Measurements from ENCODE around the gene ZNF214. TPM values are rescaled to one million over a fixed set of nuclear protein-coding genes. Genes with fewer than 3 reads are reported as not detected.

ZNF214 gene
- total and polyA plus RNA-seq, 9 donors: 1.5 to 3.4 (median 2.5) TPM

- Histone ChIP-seq H3K36me3 (ENCODE audit: control insufficient read depth, insufficient read depth, low read length) (no peaks in the 10 kb centered on the region), H3K27ac (ENCODE audit: low read length) (no peak overlapping the region), H3K4me1 (ENCODE audit: control insufficient read depth, insufficient read depth, low read length) (no peaks in the 10 kb centered on the region), H3K27me3 (ENCODE audit: control insufficient read depth, insufficient read depth, low read length) (no peaks in the 10 kb centered on the region), H3K4me3 (ENCODE audit: low read length) (no peak overlapping the region), H3K9me3 (replicated peaks; ENCODE audit: control insufficient read depth, low read depth, low read length) (no peaks in the 10 kb centered on the region)
- WGBS (ENCODE audit: insufficient coverage): 42% methylated on average over 11 of the region's 11 CpGs
- DNase-seq: peak; percentile 7
Observed at GRCh38 chr11:7031471-7031871, 11.3 kb upstream of the ZNF214 start.

GRCh38 chr11:7030836-7031235 is 10.7 kb upstream of the ZNF214 start:
- no peak for DNase-seq
- Histone ChIP-seq H3K36me3 (ENCODE audit: control insufficient read depth, insufficient read depth, low read length) (no peaks in the 10 kb centered on the region), H3K27ac (ENCODE audit: low read length) (no peak overlapping the region), H3K4me3 (ENCODE audit: low read length) (no peak overlapping the region), H3K4me1 (ENCODE audit: control insufficient read depth, insufficient read depth, low read length) (no peaks in the 10 kb centered on the region), H3K9me3 (replicated peaks; ENCODE audit: control insufficient read depth, low read depth, low read length) (no peaks in the 10 kb centered on the region), H3K27me3 (ENCODE audit: control insufficient read depth, insufficient read depth, low read length) (no peaks in the 10 kb centered on the region)
- WGBS (ENCODE audit: insufficient coverage): 80% methylated on average over 12 of the region's 16 CpGs

- H3K4me3 ChIP-seq (ENCODE audit: low read length): no peak overlapping the region
- no peaks in the 10 kb centered on the region for H3K9me3 ChIP-seq (replicated peaks; ENCODE audit: control insufficient read depth, low read depth, low read length)
- DNase-seq: no peak
- WGBS (ENCODE audit: insufficient coverage): 83% methylated on average over 3 of the region's 3 CpGs
- no peaks in the 10 kb centered on the region for H3K36me3 ChIP-seq (ENCODE audit: control insufficient read depth, insufficient read depth, low read length)
- no peaks in the 10 kb centered on the region for H3K4me1 ChIP-seq (ENCODE audit: control insufficient read depth, insufficient read depth, low read length)
- H3K27me3 ChIP-seq (ENCODE audit: control insufficient read depth, insufficient read depth, low read length): no peaks in the 10 kb centered on the region
- no peak overlapping the region for H3K27ac ChIP-seq (ENCODE audit: low read length)
Observed at GRCh38 chr11:7028141-7028540, 8.0 kb upstream of the ZNF214 start.

GRCh38 chr11:7021318-7021717 is 1.2 kb upstream of the ZNF214 start:
- H3K27ac ChIP-seq (ENCODE audit: low read length): no peak overlapping the region
- H3K36me3 ChIP-seq (ENCODE audit: control insufficient read depth, insufficient read depth, low read length): no peaks in the 10 kb centered on the region
- 67% methylated on average over 1 of the region's 5 CpGs for whole genome bisulfite sequencing (ENCODE audit: insufficient coverage)
- DNase-seq: no peak
- H3K4me1 ChIP-seq (ENCODE audit: control insufficient read depth, insufficient read depth, low read length): peaks cover 14% of the 10 kb centered on the region
- H3K9me3 ChIP-seq (replicated peaks; ENCODE audit: control insufficient read depth, low read depth, low read length): no peaks in the 10 kb centered on the region
- no peak overlapping the region for H3K4me3 ChIP-seq (ENCODE audit: low read length)
- peaks cover 2% of the 10 kb centered on the region for H3K27me3 ChIP-seq (ENCODE audit: control insufficient read depth, insufficient read depth, low read length)

GRCh38 chr11:7019500-7020182 is 505 bp downstream of the ZNF214 start:
- Histone ChIP-seq H3K36me3 (ENCODE audit: control insufficient read depth, insufficient read depth, low read length) (no peaks in the 10 kb centered on the region), H3K9me3 (replicated peaks; ENCODE audit: control insufficient read depth, low read depth, low read length) (no peaks in the 10 kb centered on the region), H3K4me3 (ENCODE audit: low read length) (peak overlapping the region; percentile 47), H3K27me3 (ENCODE audit: control insufficient read depth, insufficient read depth, low read length) (peaks cover 2% of the 10 kb centered on the region), H3K4me1 (ENCODE audit: control insufficient read depth, insufficient read depth, low read length) (peaks cover 14% of the 10 kb centered on the region), H3K27ac (ENCODE audit: low read length) (peak overlapping the region; percentile 26)
- DNase-seq: peak; percentile 7
- WGBS (ENCODE audit: insufficient coverage): 3% methylated on average over 24 of the region's 26 CpGs

- Histone ChIP-seq H3K4me1 (ENCODE audit: control insufficient read depth, insufficient read depth, low read length) (peaks cover 15% of the 10 kb centered on the region), H3K27ac (ENCODE audit: low read length) (no peak overlapping the region), H3K4me3 (ENCODE audit: low read length) (no peak overlapping the region), H3K27me3 (ENCODE audit: control insufficient read depth, insufficient read depth, low read length) (peaks cover 2% of the 10 kb centered on the region), H3K36me3 (ENCODE audit: control insufficient read depth, insufficient read depth, low read length) (no peaks in the 10 kb centered on the region), H3K9me3 (replicated peaks; ENCODE audit: control insufficient read depth, low read depth, low read length) (no peaks in the 10 kb centered on the region)
- DNase-seq: no peak
- no CpG with 5 or more reads among the region's 1 CpG for WGBS (ENCODE audit: insufficient coverage)
Observed at GRCh38 chr11:7016011-7016410, 4.1 kb downstream of the ZNF214 start.

GRCh38 chr11:7014118-7014517 is 6.0 kb downstream of the ZNF214 start:
- Histone ChIP-seq H3K9me3 (replicated peaks; ENCODE audit: control insufficient read depth, low read depth, low read length) (no peaks in the 10 kb centered on the region), H3K27ac (ENCODE audit: low read length) (no peak overlapping the region), H3K27me3 (ENCODE audit: control insufficient read depth, insufficient read depth, low read length) (no peaks in the 10 kb centered on the region), H3K4me1 (ENCODE audit: control insufficient read depth, insufficient read depth, low read length) (peaks cover 4% of the 10 kb centered on the region), H3K36me3 (ENCODE audit: control insufficient read depth, insufficient read depth, low read length) (no peaks in the 10 kb centered on the region), H3K4me3 (ENCODE audit: low read length) (no peak overlapping the region)
- WGBS (ENCODE audit: insufficient coverage): no CpG with 5 or more reads among the region's 1 CpG
- DNase-seq: no peak

- no peak overlapping the region for H3K4me3 ChIP-seq (ENCODE audit: low read length)
- H3K27me3 ChIP-seq (ENCODE audit: control insufficient read depth, insufficient read depth, low read length): no peaks in the 10 kb centered on the region
- H3K36me3 ChIP-seq (ENCODE audit: control insufficient read depth, insufficient read depth, low read length): no peaks in the 10 kb centered on the region
- peak; percentile 5 for DNase-seq
- H3K27ac ChIP-seq (ENCODE audit: low read length): no peak overlapping the region
- no peaks in the 10 kb centered on the region for H3K9me3 ChIP-seq (replicated peaks; ENCODE audit: control insufficient read depth, low read depth, low read length)
- WGBS (ENCODE audit: insufficient coverage): 78% methylated on average over 1 of the region's 3 CpGs
- no peaks in the 10 kb centered on the region for H3K4me1 ChIP-seq (ENCODE audit: control insufficient read depth, insufficient read depth, low read length)
Observed at GRCh38 chr11:7004482-7004881, 15.7 kb downstream of the ZNF214 start.

GRCh38 chr11:6995703-6996102 is 24.4 kb downstream of the ZNF214 start:
- no peak overlapping the region for H3K27ac ChIP-seq (ENCODE audit: low read length)
- H3K36me3 ChIP-seq (ENCODE audit: control insufficient read depth, insufficient read depth, low read length): no peaks in the 10 kb centered on the region
- H3K4me1 ChIP-seq (ENCODE audit: control insufficient read depth, insufficient read depth, low read length): peaks cover 2% of the 10 kb centered on the region
- no peak for DNase-seq
- no peak overlapping the region for H3K4me3 ChIP-seq (ENCODE audit: low read length)
- no peaks in the 10 kb centered on the region for H3K9me3 ChIP-seq (replicated peaks; ENCODE audit: control insufficient read depth, low read depth, low read length)
- no peaks in the 10 kb centered on the region for H3K27me3 ChIP-seq (ENCODE audit: control insufficient read depth, insufficient read depth, low read length)

- DNase-seq: peak; percentile 19
- Histone ChIP-seq H3K27ac (ENCODE audit: low read length) (no peak overlapping the region), H3K36me3 (ENCODE audit: control insufficient read depth, insufficient read depth, low read length) (no peaks in the 10 kb centered on the region), H3K9me3 (replicated peaks; ENCODE audit: control insufficient read depth, low read depth, low read length) (no peaks in the 10 kb centered on the region), H3K4me3 (ENCODE audit: low read length) (no peak overlapping the region), H3K4me1 (ENCODE audit: control insufficient read depth, insufficient read depth, low read length) (peaks cover 2% of the 10 kb centered on the region), H3K27me3 (ENCODE audit: control insufficient read depth, insufficient read depth, low read length) (no peaks in the 10 kb centered on the region)
- 15% methylated on average over 4 of the region's 11 CpGs for WGBS (ENCODE audit: insufficient coverage)
Observed at GRCh38 chr11:6992457-6993417, 27.4 kb downstream of the ZNF214 start.

Measured in muscle of leg (tissue), 11 donors.